ENCODE results near the gene SULT1A3.
A peak's percentile ranks its signal among the peaks of the same experiment; 100 is the strongest.
"Not testable (repeated sequence)": the region's sequence is repeated elsewhere in the genome, so short reads cannot be mapped to it uniquely, and the experiment has no call there.

The SULT1A3 gene

DNA sequence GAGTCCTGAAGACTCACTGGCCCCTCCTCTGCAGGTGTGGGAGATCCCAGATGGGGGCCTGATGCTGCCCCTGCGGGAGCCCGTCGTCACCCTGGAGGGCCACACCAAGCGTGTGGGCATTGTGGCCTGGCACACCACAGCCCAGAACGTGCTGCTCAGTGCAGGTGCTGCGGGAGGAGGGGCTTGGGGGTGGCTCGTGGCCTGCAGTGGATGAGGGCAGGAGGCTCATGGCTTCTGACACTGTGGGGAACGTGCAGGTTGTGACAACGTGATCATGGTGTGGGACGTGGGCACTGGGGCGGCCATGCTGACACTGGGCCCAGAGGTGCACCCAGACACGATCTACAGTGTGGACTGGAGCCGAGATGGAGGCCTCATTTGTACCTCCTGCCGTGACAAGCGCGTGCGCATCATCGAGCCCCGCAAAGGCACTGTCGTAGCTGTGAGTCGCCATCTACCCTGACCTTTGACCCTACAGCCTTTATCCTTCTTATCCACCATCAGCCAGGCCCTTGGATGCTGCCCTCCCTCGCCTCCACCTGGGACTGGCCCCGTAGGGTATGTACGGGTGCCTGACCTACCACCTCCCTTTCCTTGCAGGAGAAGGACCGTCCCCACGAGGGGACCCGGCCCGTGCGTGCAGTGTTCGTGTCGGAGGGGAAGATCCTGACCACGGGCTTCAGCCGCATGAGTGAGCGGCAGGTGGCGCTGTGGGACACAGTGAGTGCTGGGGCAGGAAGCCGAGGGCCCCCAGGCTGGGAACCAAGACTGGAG is 12.1 kb upstream of the SULT1A3 start:
- ATAC-seq = peak; percentile 9 to 16

DNA sequence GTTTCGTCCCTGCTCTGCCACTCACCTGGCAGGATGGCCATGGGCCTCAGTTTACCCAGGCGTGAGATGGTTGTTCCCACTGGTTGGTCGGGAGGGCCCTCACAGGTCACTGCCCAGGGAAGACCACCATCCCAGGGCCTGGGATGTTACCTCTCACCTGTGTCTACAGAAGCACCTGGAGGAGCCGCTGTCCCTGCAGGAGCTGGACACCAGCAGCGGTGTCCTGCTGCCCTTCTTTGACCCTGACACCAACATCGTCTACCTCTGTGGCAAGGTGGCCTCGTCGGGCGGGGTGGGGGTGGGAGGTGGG is 11.5 kb upstream of the SULT1A3 start:
- no peak for ATAC-seq

DNA sequence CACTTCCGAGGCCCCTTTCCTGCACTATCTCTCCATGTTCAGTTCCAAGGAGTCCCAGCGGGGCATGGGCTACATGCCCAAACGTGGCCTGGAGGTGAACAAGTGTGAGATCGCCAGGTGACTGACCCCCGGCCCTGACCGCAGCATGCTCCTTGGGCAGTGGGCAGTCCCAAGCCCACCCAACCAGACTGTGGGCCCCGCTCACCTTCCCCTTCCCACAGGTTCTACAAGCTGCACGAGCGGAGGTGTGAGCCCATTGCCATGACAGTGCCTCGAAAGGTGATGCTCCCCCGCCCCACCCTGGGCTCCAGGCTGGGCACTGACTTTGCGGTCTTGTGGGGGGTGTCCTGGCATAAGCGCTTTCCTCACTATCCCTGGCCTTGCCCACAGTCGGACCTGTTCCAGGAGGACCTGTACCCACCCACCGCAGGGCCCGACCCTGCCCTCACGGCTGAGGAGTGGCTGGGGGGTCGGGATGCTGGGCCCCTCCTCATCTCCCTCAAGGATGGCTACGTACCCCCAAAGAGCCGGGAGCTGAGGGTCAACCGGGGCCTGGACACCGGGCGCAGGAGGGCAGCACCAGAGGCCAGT is 11.0 kb upstream of the SULT1A3 start:
- no peak for ATAC-seq

DNA sequence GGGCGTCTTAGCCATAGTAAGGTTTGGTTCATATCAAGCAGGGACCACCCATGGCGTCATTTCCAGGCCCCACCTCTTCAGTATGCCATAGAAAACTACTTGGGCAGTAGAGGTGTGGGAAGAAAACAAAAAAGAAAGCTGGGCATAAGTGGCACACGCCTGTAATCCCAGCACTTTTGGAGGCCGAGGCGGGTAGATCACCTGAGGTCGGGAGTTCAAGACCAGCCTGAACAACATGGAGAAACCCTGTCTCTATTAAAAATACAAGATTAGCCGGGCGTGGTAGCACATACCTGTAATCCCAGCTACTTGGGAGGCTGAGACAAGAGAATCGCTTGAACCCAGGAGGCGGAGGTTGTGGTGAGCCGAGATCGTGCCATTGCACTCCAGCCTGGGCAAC is 7.9 kb upstream of the SULT1A3 start:
- not testable (repeated sequence) for ATAC-seq

DNA sequence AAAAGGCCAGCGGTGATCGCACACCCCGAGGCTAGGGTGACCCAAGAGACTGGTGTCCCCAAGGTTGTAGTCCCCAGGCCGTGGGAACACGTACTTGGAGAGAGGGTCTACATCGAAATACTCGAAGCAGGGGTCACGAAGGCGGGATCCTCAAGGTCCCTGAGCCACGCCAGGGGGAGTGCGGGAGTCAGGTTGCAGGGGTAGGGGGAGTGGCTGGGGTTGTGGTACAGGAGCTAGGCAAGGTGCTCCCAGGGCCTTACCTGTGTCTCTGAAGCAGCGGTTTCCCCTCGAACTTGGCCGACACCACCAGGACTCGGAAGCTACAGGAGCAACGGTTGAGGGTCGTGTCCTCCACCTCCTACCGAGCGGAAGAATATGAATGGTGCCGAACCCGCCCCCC is 6.0 kb upstream of the SULT1A3 start:
- peak; percentile 13 to 19 for ATAC-seq

DNA sequence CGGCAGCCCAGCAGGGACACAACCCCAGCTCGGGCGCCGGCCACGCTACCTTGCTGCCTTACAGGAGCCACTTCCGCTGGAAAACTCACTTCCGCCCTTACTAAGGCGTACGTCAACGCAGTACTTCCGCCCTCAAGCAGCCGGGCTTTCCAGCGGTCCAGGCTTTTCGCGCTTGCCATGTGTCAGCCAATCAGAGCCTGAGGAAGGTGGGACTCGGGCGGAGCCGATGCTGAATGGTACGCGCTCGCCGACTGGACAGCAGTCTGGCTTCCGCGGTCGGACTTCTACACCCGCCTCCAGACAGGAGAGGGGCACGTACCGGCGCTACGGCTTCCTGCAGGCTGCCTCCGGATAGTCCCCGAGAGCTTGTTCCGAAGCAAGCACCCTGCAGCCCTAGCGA is 5.4 kb upstream of the SULT1A3 start, which contains the start of the genes BOLA2B and SLX1A:
BOLA2B (minus strand) TSS at position 52 of the 400 bp plus-strand sequence. CDS start 71 bp downstream, outside the sequence.
SLX1A (plus strand) TSS at position 261 of the 400 bp plus-strand sequence. CDS start 210 bp downstream, outside the sequence.
- ATAC-seq = peak; percentile 87 to 91

DNA sequence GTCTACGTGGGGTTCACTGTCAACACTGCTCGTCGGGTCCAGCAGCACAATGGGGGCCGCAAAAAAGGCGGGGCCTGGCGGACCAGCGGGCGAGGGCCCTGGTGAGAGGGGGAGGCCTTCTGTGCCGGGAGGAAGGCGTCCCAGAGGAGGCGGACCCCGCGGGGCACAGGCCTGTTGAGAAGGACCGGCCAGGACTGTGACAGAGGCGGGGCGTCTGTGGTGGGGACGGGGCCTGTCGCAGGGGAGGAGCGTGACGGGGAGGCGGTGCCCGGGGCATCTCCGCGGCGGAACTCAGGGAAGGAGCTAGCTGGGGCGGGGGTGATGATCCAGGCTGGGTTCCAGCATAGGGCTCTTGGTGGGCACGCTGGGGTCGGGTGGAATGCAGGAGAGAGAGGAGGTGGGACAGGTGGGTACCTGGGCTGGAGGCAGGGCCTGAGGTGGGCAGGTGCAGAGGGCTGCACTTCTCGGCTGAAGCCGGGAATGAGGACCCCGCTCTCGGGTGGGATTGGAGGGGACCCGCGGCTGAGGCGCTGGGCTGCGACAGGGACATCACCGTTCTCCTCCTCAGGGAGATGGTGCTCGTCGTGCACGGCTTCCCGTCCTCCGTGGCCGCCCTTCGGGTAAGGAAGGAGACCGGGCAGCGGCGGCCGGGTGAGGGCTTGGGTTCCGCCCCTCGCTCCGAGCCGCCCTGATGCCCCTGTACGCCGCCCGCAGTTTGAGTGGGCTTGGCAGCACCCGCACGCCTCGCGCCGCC is 4.7 kb upstream of the SULT1A3 start:
- ATAC-seq = peak; percentile 70 to 75

DNA sequence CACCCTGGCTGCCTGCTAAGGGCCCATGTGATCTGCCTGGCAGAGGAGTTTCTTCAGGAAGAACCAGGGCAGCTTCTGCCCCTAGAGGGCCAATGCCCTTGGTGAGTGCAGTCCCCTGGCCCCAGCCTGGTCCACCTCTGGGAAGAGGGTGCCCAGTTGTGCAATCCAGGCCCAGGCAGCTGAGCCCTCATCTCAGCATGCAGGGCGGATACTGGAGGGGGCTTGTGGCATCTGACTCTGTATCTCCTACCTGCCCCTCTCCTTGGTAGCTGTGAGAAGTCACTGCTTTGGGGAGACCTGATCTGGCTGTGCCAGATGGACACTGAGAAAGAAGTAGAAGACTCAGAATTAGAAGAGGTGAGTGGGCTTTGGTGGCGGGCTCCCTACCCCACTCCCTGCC is 2.1 kb upstream of the SULT1A3 start:
- not testable (repeated sequence) for ATAC-seq

DNA sequence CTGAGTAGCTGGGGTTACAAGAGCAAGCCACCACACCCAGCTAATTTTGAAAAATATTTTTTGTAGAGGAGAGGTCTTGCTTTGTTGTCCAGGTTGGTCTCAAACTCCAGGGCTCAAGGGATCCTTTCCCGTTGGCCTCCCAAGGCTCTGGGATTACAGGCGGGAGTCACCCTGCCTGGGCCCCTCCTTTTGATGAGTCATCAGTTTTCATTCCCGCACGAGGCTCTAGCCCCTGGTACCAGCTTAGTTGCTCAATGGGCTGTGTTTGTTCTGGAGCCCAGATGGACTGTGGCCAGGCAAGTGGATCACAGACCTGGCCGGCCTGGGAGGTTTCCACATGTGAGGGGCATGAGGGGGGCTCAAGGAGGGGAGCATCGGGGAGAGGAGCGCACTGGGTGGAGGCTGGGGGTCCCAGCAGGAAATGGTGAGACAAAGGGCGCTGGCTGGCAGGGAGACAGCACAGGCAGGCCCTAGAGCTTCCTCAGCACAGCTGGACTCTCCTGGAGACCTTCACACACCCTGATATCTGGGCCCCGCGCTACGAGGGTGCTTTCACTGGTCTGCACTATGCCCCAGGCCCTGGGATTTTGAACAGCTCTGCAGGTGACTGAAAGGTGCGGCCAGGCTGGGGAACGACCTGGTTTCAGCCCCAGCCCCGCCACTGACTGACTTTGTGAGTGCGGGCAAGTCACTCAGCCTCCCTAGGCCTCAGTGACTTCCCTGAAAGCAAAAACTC is 721 bp downstream of the SULT1A3 start:
- ATAC-seq = not testable (repeated sequence)

DNA sequence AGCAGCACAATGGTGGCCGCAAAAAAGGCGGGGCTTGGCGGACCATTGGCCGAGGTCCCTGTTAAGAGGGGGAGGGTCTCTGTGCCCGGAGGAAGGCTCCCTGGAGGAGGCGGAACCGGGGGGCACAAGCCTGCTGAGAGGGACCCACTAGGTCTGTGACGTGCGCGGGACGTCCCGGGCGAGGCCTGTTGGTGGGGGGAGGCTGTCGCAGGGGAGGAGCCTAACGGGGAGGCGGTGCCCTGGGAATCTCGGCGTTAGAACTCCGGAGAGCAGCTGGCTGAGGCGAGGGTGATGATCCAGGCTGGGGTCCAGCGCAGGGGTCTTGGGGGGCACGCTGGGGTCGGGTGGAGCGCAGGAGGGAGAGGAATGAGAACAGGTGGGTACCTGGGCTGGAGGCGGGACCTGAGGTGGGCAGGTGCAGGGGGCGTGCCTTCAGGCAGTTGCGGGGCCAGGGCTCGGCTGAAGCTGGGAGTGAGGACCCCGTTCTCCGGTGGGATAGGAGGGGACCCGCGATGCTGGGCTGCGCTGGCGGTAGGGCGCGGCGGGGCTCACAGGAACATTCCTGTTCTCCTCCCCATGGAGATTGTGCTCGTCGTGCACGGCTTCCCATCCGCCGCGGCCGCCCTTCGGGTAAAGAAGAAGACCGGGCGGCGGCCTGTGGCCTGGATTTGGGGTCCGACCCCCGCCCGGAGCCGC is 6.6 kb downstream of the SULT1A3 start:
- peak; percentile 56 to 68 for ATAC-seq

DNA sequence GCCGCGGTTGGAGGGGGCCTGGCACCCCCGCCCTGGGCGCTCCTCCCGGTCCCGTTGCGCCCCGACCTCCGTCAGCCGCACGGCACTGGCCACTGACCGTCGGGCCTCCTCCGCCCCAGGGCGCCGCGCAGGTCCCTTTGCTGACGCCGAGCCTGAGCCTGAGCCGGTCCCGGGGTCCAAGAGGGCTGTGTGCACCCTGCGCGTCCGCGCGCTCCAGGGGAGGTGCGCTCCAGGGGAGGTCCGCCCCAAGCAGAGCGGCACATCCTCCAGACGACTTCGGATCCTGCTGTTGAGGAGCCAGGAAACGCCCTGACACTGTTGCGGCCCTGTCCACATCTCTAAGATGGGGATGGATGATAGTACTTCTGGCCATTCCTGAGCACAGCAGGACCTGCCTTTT is 7.2 kb downstream of the SULT1A3 start:
- ATAC-seq = peak; percentile 64 to 69

DNA sequence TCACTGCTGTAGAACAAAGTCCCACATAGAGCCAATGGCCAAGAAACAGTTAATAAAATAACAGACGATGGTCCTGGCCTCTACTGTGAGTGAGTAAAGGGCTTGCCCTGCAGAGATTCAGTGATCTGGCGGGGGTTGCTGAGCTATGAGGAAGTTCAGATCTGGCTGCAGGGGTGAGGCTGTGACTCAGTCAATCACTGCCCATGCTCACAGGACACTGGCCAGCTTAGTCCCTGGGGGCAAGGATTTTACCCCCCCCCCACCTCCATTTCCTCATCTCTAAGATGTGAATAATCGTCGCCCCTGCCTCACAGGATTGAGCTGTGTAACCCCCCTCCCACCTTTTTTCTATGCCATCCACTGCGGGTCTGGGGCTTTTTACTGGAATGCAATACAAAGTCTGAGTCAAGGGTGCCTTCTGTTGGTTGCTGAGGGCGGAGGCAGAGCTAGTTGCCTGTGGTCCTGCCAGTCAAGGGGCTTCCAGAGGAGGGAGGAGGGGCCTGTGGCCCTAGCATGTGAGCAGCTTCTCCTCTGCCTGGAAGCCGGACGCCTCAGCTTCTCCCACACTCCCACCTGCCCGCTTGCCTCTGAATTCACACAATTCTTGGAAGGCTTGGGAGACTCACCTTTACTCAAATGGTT is 8.1 kb downstream of the SULT1A3 start:
- not testable (repeated sequence) for ATAC-seq

DNA sequence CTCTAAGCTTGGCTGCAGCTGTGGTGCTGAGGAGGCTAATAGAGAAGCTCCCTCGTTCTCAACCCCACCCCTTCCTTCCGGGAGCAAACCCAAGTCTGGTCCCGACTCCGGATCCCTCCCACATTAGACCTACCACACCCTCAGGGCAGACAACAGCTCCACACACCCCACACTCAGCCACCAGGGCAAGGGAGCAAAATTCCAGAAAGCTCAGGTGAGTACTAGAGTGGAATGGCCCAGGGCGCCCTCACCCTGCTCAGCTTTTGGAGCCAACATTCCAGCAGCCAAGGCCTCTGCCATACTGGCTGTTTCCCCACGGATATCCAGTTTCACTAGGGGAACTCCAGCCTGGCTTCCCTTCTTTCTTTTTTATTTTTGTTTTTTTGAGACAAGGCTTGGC is 10.0 kb downstream of the SULT1A3 start:
- not testable (repeated sequence) for ATAC-seq

DNA sequence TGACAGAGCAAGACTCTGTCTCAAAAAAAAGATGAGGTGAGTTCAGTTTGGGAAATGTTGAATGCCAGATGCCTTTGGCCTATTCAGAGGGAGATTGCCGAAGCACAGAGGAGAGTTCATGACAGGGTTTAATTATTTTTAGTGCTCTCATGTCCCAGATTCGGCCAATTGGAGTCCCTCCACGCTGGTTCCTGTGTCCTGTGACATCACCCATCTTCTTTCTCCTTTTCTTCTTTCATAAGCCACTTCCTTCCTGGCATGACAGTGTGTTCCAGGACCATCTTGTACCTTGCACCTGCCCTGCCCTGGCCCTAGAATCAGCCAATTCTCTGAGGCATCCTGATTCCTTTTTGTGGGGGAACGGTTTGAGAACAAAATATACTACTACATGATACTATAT is 12.4 kb downstream of the SULT1A3 start:
- peak; percentile 36 to 40 for ATAC-seq

DNA sequence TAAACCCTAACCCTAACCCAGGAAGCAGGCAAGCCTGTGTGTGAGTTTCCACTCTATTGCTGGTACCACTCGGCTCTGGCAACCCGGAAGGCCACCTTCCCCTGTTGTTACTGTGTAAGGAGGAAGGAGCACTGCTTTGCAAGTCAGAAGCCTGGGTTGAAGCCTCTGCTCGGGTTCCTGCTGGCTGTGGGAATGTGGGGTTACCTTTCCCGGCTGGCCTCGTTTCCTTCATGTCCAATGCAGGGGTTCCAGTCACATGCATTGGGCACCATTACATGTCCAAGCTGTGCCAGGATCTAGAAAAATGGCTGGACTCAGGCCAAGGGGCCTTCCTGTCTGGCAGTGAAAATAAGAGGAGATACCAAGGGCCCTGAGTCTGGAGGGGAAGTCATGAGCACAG is 18.0 kb downstream of the SULT1A3 start:
- ATAC-seq = not testable (repeated sequence)

DNA sequence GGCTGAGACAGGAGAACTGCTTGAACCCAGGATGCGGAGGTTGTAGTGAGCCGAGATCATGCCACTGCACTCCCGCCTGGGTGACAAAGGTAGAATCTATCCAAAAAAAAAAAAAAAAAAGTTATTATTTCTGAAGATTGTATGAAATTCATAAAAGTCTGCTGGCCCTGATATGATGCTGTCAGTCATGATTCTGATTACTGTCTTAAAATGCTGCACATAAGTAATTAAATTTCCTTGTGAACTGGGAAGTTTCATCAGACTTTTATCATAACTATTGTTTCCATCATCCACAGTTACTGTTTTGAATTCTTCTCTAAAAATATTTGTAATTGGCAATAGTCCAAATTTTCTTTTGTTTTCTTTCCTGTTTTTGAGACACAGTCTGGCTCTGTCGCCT is 49.3 kb downstream of the SULT1A3 start, which contains the start of gene NPIPB13:
NPIPB13 (minus strand) TSS at position 101 of the 400 bp plus-strand sequence. CDS start 2,906 bp downstream, outside the sequence.
- not testable (repeated sequence) for ATAC-seq
